ENCODE results near the gene BAX. TPM values are rescaled to one million over a fixed set of nuclear protein-coding genes. Genes with fewer than 3 reads are reported as not detected.

The BAX gene
- total and polyA plus RNA-seq, 2 of the 4 experiments (the other 2 are of a cell fraction), result 23.3 to 169 TPM

DNA sequence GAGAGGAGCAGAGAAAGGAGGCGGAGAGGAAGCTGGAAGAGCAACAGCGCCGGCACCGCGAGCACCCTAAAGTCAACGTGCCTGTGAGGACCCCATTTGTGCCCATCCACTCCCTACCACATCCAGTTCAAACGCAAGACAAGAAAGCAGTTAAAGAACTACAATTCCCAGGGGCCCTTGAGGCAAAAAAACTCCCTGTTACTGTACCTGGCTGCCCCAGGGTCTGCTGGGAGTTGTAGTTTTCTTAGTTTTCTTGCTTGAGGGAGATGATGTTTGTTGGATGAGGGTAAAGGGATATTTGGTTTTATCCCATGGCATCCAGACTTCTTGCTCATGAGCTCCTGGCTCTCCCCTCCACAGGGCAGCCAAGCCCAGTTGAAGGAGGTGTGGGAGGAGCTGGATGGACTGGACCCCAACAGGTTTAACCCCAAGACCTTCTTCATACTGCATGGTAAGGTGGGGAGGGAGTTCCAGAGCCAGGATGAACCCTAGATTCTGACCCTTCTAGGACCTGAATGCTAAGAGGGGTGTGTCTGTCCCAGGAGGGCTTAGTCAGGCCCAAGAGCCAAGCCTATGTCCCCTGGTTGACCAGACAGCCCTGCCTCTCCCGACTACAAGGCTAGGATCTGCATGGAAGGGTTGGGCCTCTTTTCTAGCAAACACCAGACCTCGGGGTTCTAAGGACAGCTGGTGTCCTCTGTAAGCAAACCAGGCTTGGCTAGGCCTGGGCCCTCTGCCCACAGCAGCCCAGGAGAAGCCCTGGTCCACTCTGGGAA is 41.4 kb upstream of the BAX start:
- no peak overlapping the region for H3K14ac ChIP-seq (replicated peaks; ENCODE audit: low read depth, low read length)
- no peak overlapping the region for H3K56ac ChIP-seq (ENCODE audit: extremely low read depth, insufficient read depth, low read length)
- DNase-seq, result no peak
- no peak overlapping the region for H3K4me2 ChIP-seq (ENCODE audit: low read depth, low read length)
- no peak overlapping the region for H3K18ac ChIP-seq (ENCODE audit: low read depth, low read length)
- dilution Hi-C loops (cut with HindIII; ENCODE audit: low sequenced_read_pairs, unreplicated experiment), result no loop called here
- H2AK5ac ChIP-seq (ENCODE audit: low read depth, low read length), result no peak overlapping the region
- H3K36me3 ChIP-seq (ENCODE audit: control insufficient read depth, insufficient read depth, low read length), result peaks cover 54% of the 10 kb centered on the region
- no peak overlapping the region for H3K9ac ChIP-seq (ENCODE audit: low read depth, low read length)
- no peak overlapping the region for H3K4me3 ChIP-seq (ENCODE audit: insufficient read depth, low read depth, low read length)
- BruUV-seq (replicated peaks), result no TSS peak
- H2AK9ac ChIP-seq (replicated peaks; ENCODE audit: low read depth, low read length, poor library complexity), result no peak overlapping the region
- no peaks in the 10 kb centered on the region for H3K9me3 ChIP-seq (ENCODE audit: control insufficient read depth, insufficient read depth, low read length)
- H3K27me3 ChIP-seq (ENCODE audit: control insufficient read depth, insufficient read depth, low read length), result no peaks in the 10 kb centered on the region
- H4K5ac ChIP-seq (ENCODE audit: low read depth, low read length), result no peak overlapping the region
- no peak overlapping the region for H2BK120ac ChIP-seq (ENCODE audit: low read depth, low read length)
- no CpG with 5 or more reads among the region's 9 CpGs for WGBS, 2 experiments (ENCODE audit: extremely low coverage in 2 of 2, insufficient read length in 1 of 2)
- H3K4me1 ChIP-seq (ENCODE audit: control insufficient read depth, insufficient read depth, low read length), result no peaks in the 10 kb centered on the region
- no peak overlapping the region for H4K8ac ChIP-seq (ENCODE audit: low read depth in 2 of 2, low read length in 2 of 2)
- no peak; the same call in 1 of the 2 replicates for ATAC-seq (ENCODE audit: low read depth)
- H3K4ac ChIP-seq (ENCODE audit: low read depth, low read length), result no peak overlapping the region
- ChIA-PET POLR2A (ENCODE audit: unreplicated experiment) (no interaction called here), CTCF (no interaction called here)
- no peak overlapping the region for H2BK5ac ChIP-seq (ENCODE audit: low read depth, low read length, poor library complexity, severe bottlenecking)
- no peaks in the 10 kb centered on the region for H3K9me1 ChIP-seq (ENCODE audit: insufficient read depth, low read length)
- H2BK15ac ChIP-seq (ENCODE audit: low read depth, low read length), result no peak overlapping the region
- H3K23ac ChIP-seq (ENCODE audit: low read depth, low read length), result no peak overlapping the region
- no peak overlapping the region for H3K27ac ChIP-seq (ENCODE audit: insufficient read depth, low read length)
- no peak overlapping the region for H2BK20ac ChIP-seq (ENCODE audit: low read depth, low read length)
- H4K91ac ChIP-seq (ENCODE audit: insufficient read depth, low read depth, low read length), result no peak overlapping the region
- intact Hi-C loops (cut with micrococcal nuclease), result no loop called here
- TF ChIP-seq, protein P1, sequence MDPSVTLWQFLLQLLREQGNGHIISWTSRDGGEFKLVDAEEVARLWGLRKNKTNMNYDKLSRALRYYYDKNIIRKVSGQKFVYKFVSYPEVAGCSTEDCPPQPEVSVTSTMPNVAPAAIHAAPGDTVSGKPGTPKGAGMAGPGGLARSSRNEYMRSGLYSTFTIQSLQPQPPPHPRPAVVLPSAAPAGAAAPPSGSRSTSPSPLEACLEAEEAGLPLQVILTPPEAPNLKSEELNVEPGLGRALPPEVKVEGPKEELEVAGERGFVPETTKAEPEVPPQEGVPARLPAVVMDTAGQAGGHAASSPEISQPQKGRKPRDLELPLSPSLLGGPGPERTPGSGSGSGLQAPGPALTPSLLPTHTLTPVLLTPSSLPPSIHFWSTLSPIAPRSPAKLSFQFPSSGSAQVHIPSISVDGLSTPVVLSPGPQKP (IDR thresholded peaks at IDR 0.05; ENCODE audit: borderline replicate concordance, low read depth, low read length), result no peak
- no peak for TF ChIP-seq RFX5 (IDR thresholded peaks at IDR 0.05; ENCODE audit: low read depth, low read length)
- TF ChIP-seq, protein P2, sequence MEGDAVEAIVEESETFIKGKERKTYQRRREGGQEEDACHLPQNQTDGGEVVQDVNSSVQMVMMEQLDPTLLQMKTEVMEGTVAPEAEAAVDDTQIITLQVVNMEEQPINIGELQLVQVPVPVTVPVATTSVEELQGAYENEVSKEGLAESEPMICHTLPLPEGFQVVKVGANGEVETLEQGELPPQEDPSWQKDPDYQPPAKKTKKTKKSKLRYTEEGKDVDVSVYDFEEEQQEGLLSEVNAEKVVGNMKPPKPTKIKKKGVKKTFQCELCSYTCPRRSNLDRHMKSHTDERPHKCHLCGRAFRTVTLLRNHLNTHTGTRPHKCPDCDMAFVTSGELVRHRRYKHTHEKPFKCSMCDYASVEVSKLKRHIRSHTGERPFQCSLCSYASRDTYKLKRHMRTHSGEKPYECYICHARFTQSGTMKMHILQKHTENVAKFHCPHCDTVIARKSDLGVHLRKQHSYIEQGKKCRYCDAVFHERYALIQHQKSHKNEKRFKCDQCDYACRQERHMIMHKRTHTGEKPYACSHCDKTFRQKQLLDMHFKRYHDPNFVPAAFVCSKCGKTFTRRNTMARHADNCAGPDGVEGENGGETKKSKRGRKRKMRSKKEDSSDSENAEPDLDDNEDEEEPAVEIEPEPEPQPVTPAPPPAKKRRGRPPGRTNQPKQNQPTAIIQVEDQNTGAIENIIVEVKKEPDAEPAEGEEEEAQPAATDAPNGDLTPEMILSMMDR (conservative IDR thresholded peaks at IDR 0.05; ENCODE audit: low read depth, low read length), result no peak
- no peak for TF ChIP-seq POLR2A (IDR thresholded peaks at IDR 0.05; ENCODE audit: low read depth, low read length)
- TF ChIP-seq MXI1 (IDR thresholded peaks at IDR 0.05; ENCODE audit: borderline replicate concordance, low read depth, low read length), result no peak
- no peak for TF ChIP-seq NFE2L2 (IDR thresholded peaks at IDR 0.05; ENCODE audit: low read depth, low read length)
- no peak for TF ChIP-seq CEBPB (IDR thresholded peaks at IDR 0.05; ENCODE audit: low read depth, low read length)
- in situ Hi-C loops (cut with MboI; ENCODE audit: low sequenced_read_pairs), result no loop called here
- H4K20me1 ChIP-seq (ENCODE audit: insufficient read depth, low read length), result no peaks in the 10 kb centered on the region
- 0 out of 4 replicates have a peak, but pooled peaks cover 0 to 10% of the 10 kb centered on the region in 2 experiments for H3K79me1 ChIP-seq (ENCODE audit: low read depth in 1 of 2, low read length in 2 of 2)
- no peak overlapping the region for H2AFZ ChIP-seq (replicated peaks; ENCODE audit: low read length, poor library complexity)

All from IMR-90 (cell line).